Stimulated activated CD4-positive, alpha-beta T cell treated with anti-CD3 and anti-CD28 coated beads, Interleukin-4, amount 100 ng/mL, for 24 hours (primary cell): ENCODE measurements around the gene SERPIND1.
"Not testable (repeated sequence)": the region's sequence is repeated elsewhere in the genome, so short reads cannot be mapped to it uniquely, and the experiment has no call there.

Experiments
- DNase-seq: peaks from one replicate; pipeline ENCODE4 v3.0.0-alpha.2; 2020

SERPIND1 gene

GRCh38 chr22:20773793-20774212 lies at the start of gene SERPIND1:
SERPIND1 (plus strand) TSS chr22:20774113; CDS start chr22:20779313, 5,200 bp downstream.
- no peak for DNase-seq

GRCh38 chr22:20724676-20725454 lies 49.0 kb upstream of the SERPIND1 start:
- no peak for DNase-seq

- DNase-seq: no peak
Observed at GRCh38 chr22:20725987-20726558, 47.8 kb upstream of the SERPIND1 start.

- DNase-seq: no peak
Observed at GRCh38 chr22:20727118-20728015, 46.5 kb upstream of the SERPIND1 start.

- no peak for DNase-seq
Observed at GRCh38 chr22:20728523-20729190, 45.3 kb upstream of the SERPIND1 start.

GRCh38 chr22:20729194-20729593 lies 44.7 kb upstream of the SERPIND1 start:
- DNase-seq: no peak

GRCh38 chr22:20732431-20732830 lies 41.5 kb upstream of the SERPIND1 start:
- not testable (repeated sequence) for DNase-seq

- not testable (repeated sequence) for DNase-seq
Observed at GRCh38 chr22:20735356-20736162, 38.4 kb upstream of the SERPIND1 start.

GRCh38 chr22:20736891-20737290 lies 37.0 kb upstream of the SERPIND1 start:
- not testable (repeated sequence) for DNase-seq

GRCh38 chr22:20738394-20739089 lies 35.4 kb upstream of the SERPIND1 start:
- no peak for DNase-seq

- DNase-seq: no peak
Observed at GRCh38 chr22:20740222-20740951, 33.5 kb upstream of the SERPIND1 start.

- no peak for DNase-seq
Observed at GRCh38 chr22:20741008-20741633, 32.8 kb upstream of the SERPIND1 start.

GRCh38 chr22:20741634-20742581 lies 32.0 kb upstream of the SERPIND1 start:
- peak; percentile 55 for DNase-seq

- DNase-seq: no peak
Observed at GRCh38 chr22:20742764-20743163, 31.1 kb upstream of the SERPIND1 start.

GRCh38 chr22:20744456-20744855 lies 29.5 kb upstream of the SERPIND1 start:
- DNase-seq: no peak

GRCh38 chr22:20745119-20745518 lies 28.8 kb upstream of the SERPIND1 start:
- no peak for DNase-seq

- DNase-seq: no peak
Observed at GRCh38 chr22:20746431-20747189, 27.3 kb upstream of the SERPIND1 start.

GRCh38 chr22:20747223-20747622 lies 26.7 kb upstream of the SERPIND1 start:
- no peak for DNase-seq
